ENCODE measurements around the gene ARPC2. TPM values are rescaled to one million over a fixed set of nuclear protein-coding genes. Genes with fewer than 3 reads are reported as not detected.

The ARPC2 gene
- total and polyA plus RNA-seq, 10 of the 15 experiments (the other 5 are each of a cell fraction or from before 2014, with no cell fraction given): 440 to 980 (median 709) TPM

DNA sequence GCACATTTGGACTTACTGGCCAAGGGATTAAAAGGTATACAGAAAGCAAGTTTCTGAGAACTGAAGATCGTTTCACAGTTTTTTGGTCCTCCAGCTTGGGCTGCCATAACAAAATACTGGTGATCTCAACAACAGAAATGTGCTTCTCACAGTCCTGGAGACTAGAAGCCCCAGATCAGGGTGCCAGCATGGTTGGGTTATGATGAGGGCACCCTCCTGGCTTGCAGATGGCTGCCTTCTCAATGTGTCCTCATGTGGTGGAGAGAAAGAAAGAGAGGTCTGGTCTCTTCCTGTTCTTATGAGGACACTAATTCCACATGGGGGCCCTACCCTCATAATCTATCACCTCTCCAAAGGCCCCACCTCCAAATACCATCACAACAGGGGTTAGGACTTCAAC lies 30.1 kb upstream of the ARPC2 start:
- POLR2A ChIA-PET: interaction anchor here (1.0 kb wide), 1 partner anchor 33 kb away, joined by 3 read pairs; no protein-coding TSS in a partner anchor
- Histone ChIP-seq H3K9ac (ENCODE audit: control insufficient read depth, insufficient read depth, low read length) (no peak overlapping the region), H4K20me1 (ENCODE audit: control insufficient read depth, insufficient read depth) (no peaks in the 10 kb centered on the region)

More for the DNA sequence above, 30.1 kb upstream of the ARPC2 start:
- in situ Hi-C loops (cut with MboI): loop anchor here (5.0 kb wide), 1 partner anchor 70 kb away; no protein-coding TSS in a partner anchor
- H3K79me2 ChIP-seq (ENCODE audit: control insufficient read depth, insufficient read depth, low read length): no peaks in the 10 kb centered on the region
- no peak overlapping the region for H3K4me2 ChIP-seq (ENCODE audit: control insufficient read depth, insufficient read depth)
- BruUV-seq (replicated peaks): no TSS peak
- H3K4me1 ChIP-seq (ENCODE audit: control insufficient read depth, insufficient read depth, low read length): no peaks in the 10 kb centered on the region
- no peaks in the 10 kb centered on the region for H3K36me3 ChIP-seq (ENCODE audit: control insufficient read depth in 2 of 2, insufficient read depth in 2 of 2, low read length in 1 of 2)
- H2AFZ ChIP-seq (ENCODE audit: control insufficient read depth, low read depth, low read length): no peak overlapping the region; the same call in 1 of the 2 replicates
- DNase-seq (ENCODE audit: low read depth, low spot score) (no peak), FAIRE-seq (no peak), ATAC-seq (peak; percentile 18; the same call in 2 of the 3 replicates)
- CTCF ChIA-PET: interaction anchor here (0.6 to 2.4 kb wide), 8 partner anchors 9 to 276 kb away, joined by 3 to 25 read pairs (median 5); partner anchors contain the start of gene CXCR1
- TF ChIP-seq SUZ12 (IDR thresholded peaks at IDR 0.05; ENCODE audit: unreplicated experiment) (no peak), NFXL1 (IDR thresholded peaks at IDR 0.05; ENCODE audit: borderline replicate concordance) (no peak), ZNF622 (IDR thresholded peaks at IDR 0.05) (no peak)
- TF ChIP-seq, protein P1, sequence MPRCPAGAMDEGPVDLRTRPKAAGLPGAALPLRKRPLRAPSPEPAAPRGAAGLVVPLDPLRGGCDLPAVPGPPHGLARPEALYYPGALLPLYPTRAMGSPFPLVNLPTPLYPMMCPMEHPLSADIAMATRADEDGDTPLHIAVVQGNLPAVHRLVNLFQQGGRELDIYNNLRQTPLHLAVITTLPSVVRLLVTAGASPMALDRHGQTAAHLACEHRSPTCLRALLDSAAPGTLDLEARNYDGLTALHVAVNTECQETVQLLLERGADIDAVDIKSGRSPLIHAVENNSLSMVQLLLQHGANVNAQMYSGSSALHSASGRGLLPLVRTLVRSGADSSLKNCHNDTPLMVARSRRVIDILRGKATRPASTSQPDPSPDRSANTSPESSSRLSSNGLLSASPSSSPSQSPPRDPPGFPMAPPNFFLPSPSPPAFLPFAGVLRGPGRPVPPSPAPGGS (IDR thresholded peaks at IDR 0.05; ENCODE audit: borderline replicate concordance, insufficient read depth, low read depth, low read length, poor library complexity, severe bottlenecking): no peak
- H3K27ac ChIP-seq (ENCODE audit: control insufficient read depth, insufficient read depth): no peak overlapping the region
- no peak overlapping the region for H3K4me3 ChIP-seq
- peaks cover 0 to 1% of the 10 kb centered on the region in 2 experiments; a peak in 2 of 4 replicates for H3K27me3 ChIP-seq (replicated peaks in 1 of 2; ENCODE audit: control insufficient read depth in 2 of 2, insufficient read depth in 2 of 2, low read length in 1 of 2)
- SMC1A ChIA-PET (ENCODE audit: uncharacterized antibody, unreplicated experiment): interaction anchor here (0.8 to 1.9 kb wide), 3 partner anchors 36 to 66 kb away, joined by 4 to 5 read pairs (median 4); no protein-coding TSS in a partner anchor
- H3K9me3 ChIP-seq (replicated peaks; ENCODE audit: control insufficient read depth, insufficient read depth, low read length): no peaks in the 10 kb centered on the region; the same call in 2 of the 3 replicates
- 0% methylated on average over 1 of the region's 1 CpG for WGBS (ENCODE audit: insufficient coverage, insufficient replicate concordance, low lambda C conversion rate, missing lambda C conversion rate)
- RAD21 ChIA-PET (ENCODE audit: unreplicated experiment): interaction anchor here (1.0 to 1.4 kb wide), 3 partner anchors 29 to 44 kb away, joined by 3 to 4 read pairs (median 3); no protein-coding TSS in a partner anchor
- intact Hi-C loops (cut with micrococcal nuclease; ENCODE audit: unreplicated experiment): loop anchor here (1.0 to 10.0 kb wide), 4 partner anchors 55 to 168 kb away; partner anchors contain the start of genes AAMP, CATIP and PNKD

Measured in GM12878 (cell line).